Astrocyte (in vitro differentiated cells and primary cell): ENCODE results near the gene EVL. TPM values are rescaled to one million over a fixed set of nuclear protein-coding genes. Genes with fewer than 3 reads are reported as not detected.
A peak's percentile ranks its signal among the peaks of the same experiment; 100 is the strongest.

Source experiments
- DNase-seq: peaks from one replicate; pipeline ENCODE4 v3.0.0-alpha.2; 2010; ENCODE audit warnings: low read depth
- FAIRE-seq: peaks from 2 replicates; lab custom pipeline; 2011; peaks lifted over from hg19 to GRCh38; lab: Jason Lieb, UNC
- H2AFZ ChIP-seq: 2 replicates; pipeline ENCODE4 v1.6.0; 2012; ENCODE audit warnings: low read depth, low read length, inconsistent platforms
- H3K27ac ChIP-seq: 2 replicates; pipeline ENCODE4 v1.5.1; 2011; ENCODE audit warnings: low read depth, low read length, inconsistent platforms
- H3K27me3 ChIP-seq: 2 replicates; pipeline ENCODE4 v1.6.0; 2011; ENCODE audit warnings: low read length, inconsistent platforms; ENCODE audit not compliant: insufficient read depth
- H3K36me3 ChIP-seq: 2 replicates; pipeline ENCODE4 v1.5.1; 2011; ENCODE audit warnings: low read length, inconsistent platforms; ENCODE audit not compliant: insufficient read depth
- H3K4me1 ChIP-seq: 2 replicates; pipeline ENCODE4 v1.5.1; 2011; ENCODE audit warnings: low read length, inconsistent platforms; ENCODE audit not compliant: insufficient read depth
- H3K4me2 ChIP-seq: 2 replicates; pipeline ENCODE4 v1.6.0; 2012; ENCODE audit warnings: low read length, inconsistent platforms
- H3K4me3 ChIP-seq: 2 replicates; pipeline ENCODE4 v1.5.1; 2011; ENCODE audit warnings: low read depth, mild to moderate bottlenecking, low read length, inconsistent platforms; ENCODE audit not compliant: insufficient read depth
- H3K79me2 ChIP-seq: 2 replicates; pipeline ENCODE4 v1.6.0; 2012; ENCODE audit warnings: mild to moderate bottlenecking, low read length, inconsistent platforms; ENCODE audit not compliant: insufficient read depth
- H3K9ac ChIP-seq: 2 replicates; pipeline ENCODE4 v1.6.0; 2012; ENCODE audit warnings: mild to moderate bottlenecking, low read length, inconsistent platforms
- H3K9me3 ChIP-seq: 2 replicates; pipeline ENCODE4 v1.5.1; 2012; ENCODE audit warnings: low read depth, mild to moderate bottlenecking, low read length, inconsistent platforms; ENCODE audit not compliant: insufficient read depth
- H4K20me1 ChIP-seq: 2 replicates; pipeline ENCODE4 v1.6.0; 2012; ENCODE audit warnings: low read length, inconsistent platforms; ENCODE audit not compliant: insufficient read depth
- H3K27ac Mint-ChIP-seq: one replicate; pipeline ENCODE4 v1.8.0; 2021; ENCODE audit warnings: mild to moderate bottlenecking, mixed read lengths; ENCODE audit not compliant: unreplicated experiment
- H3K27me3 Mint-ChIP-seq: one replicate; pipeline ENCODE4 v1.8.0; 2021; ENCODE audit warnings: low read depth, mixed read lengths; ENCODE audit not compliant: unreplicated experiment
- H3K36me3 Mint-ChIP-seq: one replicate; pipeline ENCODE4 v1.8.0; 2021; ENCODE audit warnings: low read depth, mixed read lengths; ENCODE audit not compliant: unreplicated experiment
- H3K4me1 Mint-ChIP-seq: one replicate; pipeline ENCODE4 v1.8.0; 2021; ENCODE audit warnings: low read depth, mixed read lengths; ENCODE audit not compliant: unreplicated experiment
- H3K4me3 Mint-ChIP-seq: one replicate; pipeline ENCODE4 v1.8.0; 2021; ENCODE audit warnings: mild to moderate bottlenecking, moderate library complexity, mixed read lengths; ENCODE audit not compliant: unreplicated experiment
- H3K9me3 Mint-ChIP-seq: one replicate; pipeline ENCODE4 v1.8.0; 2021; ENCODE audit warnings: mild to moderate bottlenecking, mixed read lengths; ENCODE audit not compliant: unreplicated experiment
- CTCF ChIP-seq: IDR thresholded peaks from 2 replicates; pipeline ENCODE4 v1.5.1; 2011; ENCODE audit warnings: low read depth, mild to moderate bottlenecking, inconsistent platforms, low read length, moderate library complexity; ENCODE audit not compliant: insufficient read depth
- EZH2 ChIP-seq: IDR thresholded peaks from 2 replicates; pipeline ENCODE4 v1.6.1; 2012; ENCODE audit warnings: mild to moderate bottlenecking, low read length, inconsistent platforms; ENCODE audit not compliant: insufficient read depth
- total RNA-seq: library from RNA; stranded (reverse); gene quantifications from 2 replicates; pipeline ENCODE4 v1.2.1, GENCODE V29; 2021

EVL gene
- total RNA-seq, 1 donor from 2014 or later = 48.9 TPM

GRCh38 chr14:100155049-100155621, 89.9 kb downstream of the EVL start:
- no peaks in the 10 kb centered on the region for H3K79me2 ChIP-seq
- H3K36me3 ChIP-seq = no peaks in the 10 kb centered on the region
- peaks cover 37% of the 10 kb centered on the region for H3K27me3 Mint-ChIP-seq
- no peak overlapping the region for H3K4me3 Mint-ChIP-seq
- no peak overlapping the region for H3K4me3 ChIP-seq
- TF ChIP-seq EZH2 (no peak), CTCF (peak; percentile 36)
- FAIRE-seq (no peak), DNase-seq (no peak)
- H3K9me3 ChIP-seq = peaks cover 12% of the 10 kb centered on the region
- H3K9ac ChIP-seq = no peak overlapping the region
- H3K4me1 Mint-ChIP-seq = no peaks in the 10 kb centered on the region
- no peaks in the 10 kb centered on the region for H3K36me3 Mint-ChIP-seq
- H3K27ac ChIP-seq = no peak overlapping the region
- H3K27ac Mint-ChIP-seq = no peak overlapping the region
- peaks cover 2% of the 10 kb centered on the region for H3K4me1 ChIP-seq
- H2AFZ ChIP-seq = no peak overlapping the region
- peaks cover 8% of the 10 kb centered on the region for H3K9me3 Mint-ChIP-seq
- peaks cover 13% of the 10 kb centered on the region for H3K27me3 ChIP-seq
- H3K4me2 ChIP-seq = no peak overlapping the region
- H4K20me1 ChIP-seq = no peaks in the 10 kb centered on the region

DNA sequence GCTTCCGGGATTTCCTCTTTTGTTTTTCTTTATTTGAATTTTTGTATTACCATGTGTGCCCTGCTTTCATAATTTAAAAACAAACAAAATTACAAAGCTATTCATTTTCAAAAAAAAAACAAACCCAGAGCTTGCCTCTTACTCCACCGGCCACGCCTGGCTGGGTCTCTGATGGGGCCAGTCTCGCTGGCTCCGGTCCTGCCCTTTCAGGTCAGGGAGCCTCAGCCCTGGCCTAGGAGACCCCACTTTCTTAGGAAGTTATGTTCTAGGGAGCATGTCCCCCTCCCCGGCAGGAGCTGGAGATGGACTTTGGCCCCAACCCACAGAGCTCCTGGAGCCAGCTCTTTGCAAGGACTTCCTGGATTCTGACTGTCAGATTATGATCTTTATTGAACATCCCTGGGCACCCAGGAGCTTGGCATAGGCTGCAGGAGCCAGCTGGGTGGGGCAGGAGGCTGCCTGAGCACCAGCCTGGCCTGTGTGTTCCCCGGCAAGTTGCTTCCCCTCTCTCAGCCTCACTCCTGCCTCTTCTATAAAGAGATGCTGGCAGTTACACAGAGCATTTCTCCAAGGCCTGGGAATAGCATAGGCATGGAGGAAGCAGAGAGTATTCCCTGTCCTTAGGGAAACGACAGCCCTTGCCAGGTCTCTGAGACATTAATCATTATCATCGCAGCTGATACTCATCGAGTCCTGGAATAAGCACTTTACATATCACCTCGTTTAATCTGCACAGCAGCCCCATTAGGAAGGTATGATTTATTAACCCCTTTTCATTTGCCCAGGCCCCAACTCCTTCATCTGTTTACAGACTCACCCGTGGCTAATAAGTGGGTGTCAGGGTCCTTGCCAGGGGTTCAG, 90.8 kb downstream of the EVL start:
- peaks cover 2% of the 10 kb centered on the region for H3K4me1 ChIP-seq
- H3K79me2 ChIP-seq = no peaks in the 10 kb centered on the region
- TF ChIP-seq CTCF = no peak
- no peak for TF ChIP-seq EZH2
- no peak overlapping the region for H3K4me3 ChIP-seq
- no peaks in the 10 kb centered on the region for H3K36me3 ChIP-seq
- no peak overlapping the region for H3K27ac ChIP-seq
- H3K9me3 ChIP-seq = peaks cover 15% of the 10 kb centered on the region
- H2AFZ ChIP-seq = no peak overlapping the region
- FAIRE-seq (no peak), DNase-seq (no peak)
- H4K20me1 ChIP-seq = no peaks in the 10 kb centered on the region
- peaks cover 19% of the 10 kb centered on the region for H3K27me3 ChIP-seq
- no peak overlapping the region for H3K9ac ChIP-seq
- Mint-ChIP-seq H3K9me3 (peaks cover 10% of the 10 kb centered on the region), H3K4me1 (no peaks in the 10 kb centered on the region), H3K36me3 (no peaks in the 10 kb centered on the region), H3K4me3 (no peak overlapping the region), H3K27ac (no peak overlapping the region), H3K27me3 (peaks cover 46% of the 10 kb centered on the region)
- H3K4me2 ChIP-seq = no peak overlapping the region
